ENCODE results near the gene PSEN1. TPM values are rescaled to one million over a fixed set of nuclear protein-coding genes. Genes with fewer than 3 reads are reported as not detected.

PSEN1 gene
- total RNA-seq, 1 donor from 2014 or later, result 113 TPM

GRCh38 chr14:73220061-73220460, 83.8 kb downstream of the PSEN1 start:
- no peak for DNase-seq (ENCODE audit: low read depth)

DNA sequence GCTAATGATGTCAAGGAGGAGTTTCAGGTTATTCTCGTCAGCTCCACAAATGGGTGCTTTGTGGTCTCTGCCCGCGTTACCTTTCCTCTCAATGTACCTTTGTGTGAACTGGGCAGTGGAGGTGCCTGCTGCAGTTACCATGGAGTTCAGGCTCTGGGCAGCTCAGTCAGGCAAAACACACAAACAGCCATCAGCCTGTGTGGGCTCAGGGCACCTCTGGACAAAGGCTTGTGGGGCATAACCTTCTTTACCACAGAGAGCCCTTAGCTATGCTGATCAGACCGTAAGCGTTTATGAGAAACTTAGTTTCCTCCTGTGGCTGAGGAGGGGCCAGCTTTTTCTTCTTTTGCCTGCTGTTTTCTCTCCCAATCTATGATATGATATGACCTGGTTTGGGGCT, 84.3 kb downstream of the PSEN1 start:
- DNase-seq (ENCODE audit: low read depth), result peak; percentile 83

- peak; percentile 20 for DNase-seq (ENCODE audit: low read depth)
These were observed 85.6 kb downstream of the PSEN1 start for GRCh38 chr14:73221945-73222344.

GRCh38 chr14:73223049-73223448, 86.7 kb downstream of the PSEN1 start:
- no peak for DNase-seq (ENCODE audit: low read depth)

DNA sequence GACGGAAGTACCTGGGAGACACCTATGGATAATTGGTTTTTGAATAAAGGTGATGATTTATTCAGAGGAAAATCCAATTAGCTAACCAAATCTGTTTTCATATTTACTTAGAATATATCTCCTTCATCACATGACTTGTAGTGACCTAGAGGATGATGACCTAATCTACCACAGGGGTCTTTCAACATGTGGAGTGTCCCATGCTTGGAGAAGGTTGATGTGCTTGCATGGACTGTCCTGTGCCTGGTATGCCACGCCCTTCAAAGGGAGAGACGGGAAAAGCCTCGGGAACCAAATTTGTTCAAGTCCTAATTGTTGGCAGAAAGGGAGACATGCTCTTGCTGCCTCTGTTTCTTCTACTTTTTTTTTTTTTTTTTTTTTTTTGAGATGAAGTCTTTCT, 89.2 kb downstream of the PSEN1 start:
- no peak for DNase-seq (ENCODE audit: low read depth)

DNA sequence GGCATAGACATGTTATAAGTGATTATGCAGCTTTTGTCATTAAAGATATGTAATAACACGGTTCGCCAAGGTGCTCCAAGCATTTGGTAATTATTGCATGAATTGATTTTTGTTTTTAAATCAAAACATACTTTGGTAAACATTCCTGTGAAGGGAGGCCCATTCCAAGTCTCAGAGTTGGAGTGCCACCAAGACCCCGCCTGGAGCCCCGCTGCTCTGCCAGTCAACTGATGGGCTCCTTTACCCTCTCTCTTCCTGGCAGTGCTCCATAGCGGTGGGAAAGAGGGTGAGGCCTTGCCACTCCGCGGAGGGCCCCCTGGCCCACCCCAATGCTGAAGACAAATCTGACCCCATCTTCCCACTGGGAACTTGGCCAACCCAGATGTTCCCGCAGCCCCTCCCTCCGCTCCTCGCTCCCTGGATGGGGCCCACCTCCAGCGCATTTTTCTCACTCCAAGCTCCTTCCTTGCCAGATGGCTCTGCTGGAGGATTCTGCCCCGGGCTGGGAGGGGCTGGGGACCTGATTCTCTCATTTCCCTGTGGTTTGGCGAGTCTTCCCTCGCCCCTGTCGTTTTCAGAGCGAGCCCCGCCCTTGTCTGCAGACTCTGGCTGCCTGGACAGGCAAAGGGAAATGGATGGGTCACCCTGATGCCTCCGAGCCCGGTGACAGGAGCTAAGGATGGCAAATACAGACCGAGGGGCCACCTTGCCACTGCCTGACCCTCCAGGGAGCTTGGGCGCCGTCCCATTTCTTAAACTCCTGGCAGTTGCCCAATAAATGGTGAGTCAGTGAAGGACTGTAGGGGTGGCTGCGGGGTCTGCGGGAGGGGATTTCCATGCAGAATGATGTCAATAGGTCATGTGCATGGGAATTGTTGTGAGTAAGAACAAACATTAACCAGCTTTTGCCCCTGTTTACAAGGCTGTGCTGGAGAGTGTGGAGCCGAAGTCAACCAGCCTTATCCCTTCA, 91.8 kb downstream of the PSEN1 start:
- DNase-seq (ENCODE audit: low read depth), result peak; percentile 99

DNA sequence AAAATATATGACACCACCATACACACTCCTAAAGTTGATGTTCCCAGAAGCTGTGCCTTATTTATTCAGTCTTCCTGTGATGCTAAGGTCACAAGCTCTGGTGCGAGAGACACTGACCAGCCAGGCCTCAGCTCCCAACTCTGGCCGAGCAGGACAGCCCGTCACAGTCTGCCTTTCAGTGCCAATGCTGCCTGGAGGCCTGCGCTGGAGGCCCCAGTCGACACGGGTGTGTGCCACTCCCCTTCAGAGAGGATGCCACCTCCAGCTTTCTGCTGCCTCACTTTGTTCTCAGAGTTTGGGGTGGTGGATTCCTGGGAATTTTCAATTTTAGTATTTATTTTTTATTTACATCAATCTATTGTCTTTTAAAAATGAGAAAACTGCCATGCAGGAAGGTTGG, 93.7 kb downstream of the PSEN1 start:
- DNase-seq (ENCODE audit: low read depth), result no peak

DNA sequence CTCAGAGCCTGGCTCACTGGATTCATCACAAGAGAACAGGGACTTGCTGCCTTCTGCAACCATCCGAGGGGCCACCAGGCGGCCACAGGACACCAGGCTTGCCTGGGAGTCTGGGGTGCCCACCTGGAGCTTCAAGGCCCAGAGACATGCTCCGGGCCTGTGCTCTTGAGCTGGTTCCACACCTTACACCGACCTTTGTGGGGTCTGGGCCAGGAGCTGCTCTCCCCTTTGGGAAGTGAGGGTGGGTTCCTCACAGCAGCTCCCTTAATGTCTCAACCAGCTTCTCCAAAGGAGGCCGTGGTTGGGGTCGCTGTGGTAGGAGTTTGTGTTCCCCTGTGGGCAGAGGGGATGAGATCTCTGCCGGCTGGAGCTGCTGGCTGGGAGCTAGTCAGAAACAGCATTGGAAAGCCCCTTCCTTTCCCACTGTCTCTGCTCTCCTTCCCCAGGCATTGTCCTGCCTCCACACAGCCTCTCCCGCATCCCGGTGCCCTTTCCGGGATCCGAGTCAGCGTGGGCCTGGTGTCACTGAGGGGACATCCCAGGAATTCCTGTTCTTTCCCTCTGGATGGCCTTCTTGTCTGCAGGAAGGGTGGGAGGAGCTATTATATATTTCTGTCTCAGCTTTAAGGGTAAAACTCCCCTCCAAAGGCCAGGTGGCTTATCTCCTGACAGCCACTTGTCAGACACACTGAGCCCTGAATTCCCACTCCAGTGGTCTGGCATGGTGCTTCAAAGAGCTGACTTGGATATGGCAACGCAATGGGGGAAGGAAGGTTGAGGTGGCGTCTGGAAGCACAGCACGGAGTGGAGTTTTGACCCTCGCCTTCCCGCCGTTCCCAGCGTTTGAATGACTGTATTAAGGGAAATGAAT, 95.9 kb downstream of the PSEN1 start:
- DNase-seq (ENCODE audit: low read depth), result no peak

DNA sequence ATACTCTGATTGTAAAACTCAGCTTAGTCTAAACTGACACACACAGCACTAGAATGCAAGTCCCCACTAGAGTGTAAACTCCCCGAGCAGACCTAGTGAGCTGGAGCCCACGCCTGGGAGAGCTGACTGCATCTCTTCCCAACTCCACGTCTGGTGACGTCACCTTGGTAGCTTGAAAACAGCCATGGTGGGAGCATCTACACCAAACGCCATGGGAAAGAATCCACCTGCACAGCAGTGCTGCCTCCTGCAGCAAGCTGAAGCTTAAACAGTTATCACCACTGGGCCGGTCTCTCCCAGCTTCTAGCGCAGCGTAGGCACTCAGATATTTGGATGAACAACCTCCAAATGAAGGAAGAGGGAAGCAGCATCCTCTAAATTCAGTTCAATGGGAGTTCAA, 96.7 kb downstream of the PSEN1 start:
- no peak for DNase-seq (ENCODE audit: low read depth)

GRCh38 chr14:73233564-73233963, 97.3 kb downstream of the PSEN1 start:
- DNase-seq (ENCODE audit: low read depth), result no peak

- DNase-seq (ENCODE audit: low read depth), result no peak
These were observed 97.7 kb downstream of the PSEN1 start for GRCh38 chr14:73234029-73234428.

DNA sequence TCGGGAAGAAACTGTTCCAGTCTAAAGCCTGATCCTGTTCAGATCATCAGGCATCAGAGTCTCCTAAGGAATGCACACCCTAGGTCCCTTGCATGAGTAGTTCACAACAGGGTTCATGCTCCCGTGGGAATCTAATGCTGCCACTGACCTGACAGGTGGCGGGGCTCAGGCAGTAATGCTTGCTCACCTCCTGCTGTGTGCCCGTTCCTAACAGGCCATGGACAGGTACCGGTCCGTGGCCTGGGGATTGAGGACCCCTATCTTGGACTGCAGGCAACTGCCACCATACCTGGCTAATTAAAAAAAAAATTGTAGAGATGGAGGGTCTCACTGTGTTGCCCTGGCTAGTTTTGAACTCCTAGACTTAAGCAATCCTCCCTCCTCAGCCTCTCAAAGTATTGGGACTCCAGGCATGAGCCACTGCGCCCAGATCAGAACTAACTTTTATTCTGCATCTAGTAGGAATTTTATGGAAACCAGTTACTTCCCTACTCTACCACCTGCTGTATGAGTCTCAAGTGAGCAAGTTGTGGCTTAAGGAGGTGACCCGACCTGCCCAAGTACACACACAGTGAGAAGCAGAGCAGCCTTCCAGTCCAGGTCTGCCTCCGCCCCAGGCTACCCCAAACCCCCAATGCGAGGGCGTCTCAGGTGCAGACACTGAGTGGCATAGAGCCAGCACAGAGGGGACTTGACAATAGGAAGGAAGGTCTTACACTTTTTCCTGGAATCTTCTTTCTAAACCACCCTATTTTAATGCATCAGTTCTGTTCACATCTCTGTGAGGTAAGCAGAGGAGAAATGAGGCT, 98.5 kb downstream of the PSEN1 start:
- DNase-seq (ENCODE audit: low read depth), result no peak

- DNase-seq (ENCODE audit: low read depth), result no peak
These were observed 99.3 kb downstream of the PSEN1 start for GRCh38 chr14:73235531-73236155.

GRCh38 chr14:73236157-73236556, 99.8 kb downstream of the PSEN1 start:
- no peak for DNase-seq (ENCODE audit: low read depth)

- no peak for DNase-seq (ENCODE audit: low read depth)
These were observed 100.5 kb downstream of the PSEN1 start for GRCh38 chr14:73236752-73237218.

DNA sequence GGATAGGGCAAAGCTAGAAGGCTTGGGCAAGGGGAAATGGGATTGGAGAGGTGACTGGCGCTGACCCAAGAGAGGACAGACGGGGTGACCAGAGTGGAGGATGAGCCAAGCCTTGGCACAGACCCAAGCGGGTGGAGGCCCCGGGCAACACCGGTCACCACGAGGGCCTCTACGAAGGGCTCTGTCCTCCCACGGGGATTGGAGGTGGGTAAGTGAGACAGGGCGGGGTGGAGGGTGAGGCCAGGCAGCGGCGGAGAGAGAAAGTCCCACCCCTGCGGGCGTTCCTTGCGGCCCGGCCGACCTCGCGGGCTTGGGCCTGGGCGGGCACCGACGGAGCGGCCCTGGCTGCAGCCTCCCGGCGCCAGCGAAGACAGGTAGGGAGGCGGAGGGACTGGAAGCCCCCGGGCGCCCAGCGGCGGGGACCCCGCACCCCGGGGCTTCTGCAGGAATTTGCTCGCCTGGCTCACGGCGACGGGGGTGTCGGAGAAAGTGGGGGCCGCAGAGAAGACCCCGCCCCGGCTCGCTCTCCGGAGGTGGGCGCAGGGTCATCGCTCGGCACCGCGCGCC, 101.0 kb downstream of the PSEN1 start, which contains the start of gene PAPLN:
TSS of gene PAPLN (plus strand) at position 288 of the 567 bp plus-strand sequence. CDS start 2,273 bp downstream, outside the sequence.
- DNase-seq (ENCODE audit: low read depth), result peak; percentile 52

- DNase-seq (ENCODE audit: low read depth), result no peak
These were observed 101.6 kb downstream of the PSEN1 start for GRCh38 chr14:73237786-73238423.

- peak; percentile 96 for DNase-seq (ENCODE audit: low read depth)
These were observed 102.1 kb downstream of the PSEN1 start for GRCh38 chr14:73238424-73238852.

- no peak for DNase-seq (ENCODE audit: low read depth)
These were observed 102.6 kb downstream of the PSEN1 start for GRCh38 chr14:73238941-73239340.

All from renal cortical epithelial cell (primary cell).